Fibroblast of villous mesenchyme (primary cell): ENCODE results near the gene ALKBH3. TPM values are rescaled to one million over a fixed set of nuclear protein-coding genes. Genes with fewer than 3 reads are reported as not detected.

Experiments
- DNase-seq: peaks from one replicate; pipeline ENCODE4 v3.0.0-alpha.2; 2010; ENCODE audit warnings: low read depth
- H3K4me3 ChIP-seq: 2 replicates; pipeline ENCODE4 v1.5.1; 2011; ENCODE audit warnings: low read depth, mild to moderate bottlenecking, low read length
- CTCF ChIP-seq: IDR thresholded peaks from 2 replicates; pipeline ENCODE4 v1.5.1; 2012; ENCODE audit warnings: low read depth, mild to moderate bottlenecking, low read length; ENCODE audit not compliant: insufficient read depth
- total RNA-seq: library from RNA; depleted of rRNA; stranded (reverse); fragments of >200 nt; gene quantifications from 2 replicates; pipeline ENCODE4 v1.2.3, GENCODE V29; 2012

The ALKBH3 gene
- total RNA-seq, 1 donor: 33.7 TPM

GRCh38 chr11:43908191-43908590 lies 27.6 kb downstream of the ALKBH3 start:
- no peak overlapping the region for H3K4me3 ChIP-seq
- DNase-seq: no peak

GRCh38 chr11:43908683-43909082 lies 28.1 kb downstream of the ALKBH3 start:
- TF ChIP-seq CTCF: no peak
- no peak overlapping the region for H3K4me3 ChIP-seq
- no peak for DNase-seq

More at GRCh38 chr11:43908191-43908590, 27.6 kb downstream of the ALKBH3 start:
- TF ChIP-seq CTCF: no peak

- DNase-seq: no peak
- no peak overlapping the region for H3K4me3 ChIP-seq
- TF ChIP-seq CTCF: no peak
Measured at GRCh38 chr11:43913829-43914380, 33.3 kb downstream of the ALKBH3 start.

- no peak for TF ChIP-seq CTCF
- DNase-seq: no peak
- H3K4me3 ChIP-seq: no peak overlapping the region
Measured at GRCh38 chr11:43914466-43914865, 33.8 kb downstream of the ALKBH3 start.

- no peak overlapping the region for H3K4me3 ChIP-seq
- TF ChIP-seq CTCF: no peak
- DNase-seq: peak; percentile 39
Measured at GRCh38 chr11:43916621-43917020, 36.0 kb downstream of the ALKBH3 start.

GRCh38 chr11:43917851-43918250 lies 37.2 kb downstream of the ALKBH3 start:
- no peak overlapping the region for H3K4me3 ChIP-seq
- no peak for TF ChIP-seq CTCF
- peak; percentile 84 for DNase-seq

GRCh38 chr11:43918662-43919061 lies 38.0 kb downstream of the ALKBH3 start:
- DNase-seq: no peak
- H3K4me3 ChIP-seq: no peak overlapping the region
- no peak for TF ChIP-seq CTCF
